ENCODE results near the gene MAP2K5. TPM values are rescaled to one million over a fixed set of nuclear protein-coding genes. Genes with fewer than 3 reads are reported as not detected.

MAP2K5 gene
- total RNA-seq, 1 experiment from 2014 or later = 15.0 TPM

- Histone ChIP-seq H2BK12ac (ENCODE audit: insufficient read length, low read depth, low read length) (no peak within 1 kb of the TSS), H2AFZ (ENCODE audit: low read length) (no peak within 1 kb of the TSS), H2AK5ac (ENCODE audit: insufficient read length, low read length) (no peak within 1 kb of the TSS), H2BK15ac (ENCODE audit: low read depth, low read length) (no peak within 1 kb of the TSS), H3K4ac (ENCODE audit: low read depth, low read length) (no peak within 1 kb of the TSS), H4K5ac (ENCODE audit: insufficient read length, low read depth, low read length) (no peak within 1 kb of the TSS), H4K91ac (ENCODE audit: insufficient read length, low read depth, low read length) (no peak within 1 kb of the TSS), H3K14ac (ENCODE audit: insufficient read depth, low read length) (peak within 1 kb of the TSS; percentile 84; the same call in 1 of the 2 replicates), H4K20me1 (ENCODE audit: control insufficient read depth, insufficient read depth, insufficient read length) (no peaks in the 10 kb centered on the region), H4K8ac (replicated peaks; ENCODE audit: insufficient read length, low read depth, low read length) (no peak within 1 kb of the TSS), H3K9me3 (ENCODE audit: control insufficient read depth, low read depth, low read length) (no peaks in the 10 kb centered on the region), H3K9ac (ENCODE audit: extremely low read depth, insufficient read length, low read length) (peak within 1 kb of the TSS; percentile 46), H3K4me2 (ENCODE audit: insufficient read depth, insufficient read length, low read length) (peak within 1 kb of the TSS; percentile 90), H2BK5ac (ENCODE audit: insufficient read length, low read length) (no peak within 1 kb of the TSS), H3K23me2 (ENCODE audit: insufficient read length, low read depth, low read length, poor library complexity, severe bottlenecking) (peaks cover 16% of the 10 kb centered on the region), H3K23ac (ENCODE audit: insufficient read length, low read depth, low read length) (no peak within 1 kb of the TSS), H3K4me1 (ENCODE audit: insufficient read depth, low read length) (no peaks in the 10 kb centered on the region; the same call in 1 of the 2 replicates), H3K79me2 (ENCODE audit: insufficient read depth, low read length) (no peaks in the 10 kb centered on the region), H3K27ac (ENCODE audit: insufficient read length, low read depth, low read length) (no peak within 1 kb of the TSS), H3K79me1 (ENCODE audit: insufficient read depth, low read depth, low read length, poor library complexity, severe bottlenecking) (no peaks in the 10 kb centered on the region), H3K18ac (ENCODE audit: insufficient read length, low read depth, low read length) (peak within 1 kb of the TSS; percentile 18), H2BK20ac (ENCODE audit: low read depth, low read length, poor library complexity, severe bottlenecking) (no peak within 1 kb of the TSS), H2BK120ac (ENCODE audit: low read depth, low read length, poor library complexity, severe bottlenecking) (no peak within 1 kb of the TSS), H3T11ph (ENCODE audit: low read length) (no peak within 1 kb of the TSS), H3K56ac (ENCODE audit: insufficient read length, low read depth, low read length) (no peak within 1 kb of the TSS), H3K27me3 (ENCODE audit: insufficient read depth, low read length) (peaks cover 29% of the 10 kb centered on the region; the same call in 1 of the 2 replicates)
- no peak for TF ChIP-seq CTCF (conservative IDR thresholded peaks at IDR 0.05)
- peaks cover 60% of the 10 kb centered on the region for H3K27me3 Mint-ChIP-seq (ENCODE audit: low read depth)
- H3K4me1 Mint-ChIP-seq = peaks cover 57 to 58% of the 10 kb centered on the region in 2 experiments
- H3K4me3 Mint-ChIP-seq = peak within 1 kb of the TSS; percentile 94 to 96
- peaks cover 4% of the 10 kb centered on the region in 2 experiments; a peak in 4 of 5 replicates for H3K9me3 Mint-ChIP-seq
- H3K36me3 Mint-ChIP-seq (ENCODE audit: insufficient read depth in 1 of 3, low read depth in 3 of 3) = no peaks in the 10 kb centered on the region
- peak; percentile 81 for DNase-seq
- peak within 1 kb of the TSS; percentile 94 to 99 (median 98) for H3K27ac Mint-ChIP-seq
- no CpG with 5 or more reads among the region's 62 CpGs for WGBS (ENCODE audit: extremely low coverage, insufficient read length, low lambda C conversion rate)
These were observed 297.6 kb downstream of the MAP2K5 start, which contains the start of gene RNU6-1 for GRCh38 chr15:67839929-67840748. TSS of gene RNU6-1 (minus strand) at chr15:67840045.
